A673 (cell line): ENCODE results near the gene RASA3. TPM values are rescaled to one million over a fixed set of nuclear protein-coding genes. Genes with fewer than 3 reads are reported as not detected.

ENCODE experiments used
- BruUV-seq: library from RNA; stranded (reverse); fragments of 400-500 nt; replicated peaks from 2 replicates; lab custom pipeline; 2021; lab: Mats Ljungman, UMichigan
- CTCF ChIA-PET: fragments of 300-600 bp; sonication (Branson Sonifier 250); formaldehyde crosslinking; loops from one replicate; lab custom pipeline; 2022; ENCODE audit warnings: antibody characterized with exemption; lab: Charles Lee
- POLR2A ChIA-PET: fragments of 300-600 bp; sonication (Branson Sonifier 250); formaldehyde crosslinking; loops from one replicate; lab custom pipeline; 2022; ENCODE audit warnings: antibody characterized with exemption; ENCODE audit not compliant: low non-redundant PET; lab: Charles Lee
- DNase-seq: peaks from one replicate; pipeline ENCODE4 v3.0.0-alpha.2; 2015; ENCODE audit warnings: low spot score
- H3K27ac ChIP-seq: fragments of 200-600 bp; sonication (generic); 2 replicates; pipeline ENCODE4 v1.5.1; 2016; ENCODE audit warnings: mixed run types, low read depth, mild to moderate bottlenecking, mixed read lengths, antibody characterized with exemption, low read length; ENCODE audit not compliant: poor library complexity, severe bottlenecking
- H3K27me3 ChIP-seq: fragments of 200-600 bp; sonication (generic); replicated peaks from 2 replicates; pipeline ENCODE4 v1.6.1; 2017; ENCODE audit warnings: mixed run types, low read depth, mild to moderate bottlenecking, mixed read lengths, antibody characterized with exemption, low read length; ENCODE audit not compliant: insufficient read depth, poor library complexity
- H3K36me3 ChIP-seq: fragments of 200-600 bp; sonication (generic); 2 replicates; pipeline ENCODE4 v1.6.1; 2016; ENCODE audit warnings: mixed run types, mild to moderate bottlenecking, mixed read lengths, antibody characterized with exemption, low read length; ENCODE audit not compliant: insufficient read depth, poor library complexity, severe bottlenecking
- H3K4me1 ChIP-seq: fragments of 200-600 bp; sonication (generic); 2 replicates; pipeline ENCODE4 v1.6.1; 2017; ENCODE audit warnings: mixed run types, mild to moderate bottlenecking, mixed read lengths, antibody characterized with exemption, low read length; ENCODE audit not compliant: insufficient read depth, poor library complexity, severe bottlenecking
- H3K4me3 ChIP-seq: fragments of 200-600 bp; sonication (generic); 2 replicates; pipeline ENCODE4 v1.5.1; 2016; ENCODE audit warnings: low read depth, mixed run types, mild to moderate bottlenecking, mixed read lengths, low read length; ENCODE audit not compliant: poor library complexity, severe bottlenecking
- H3K9me3 ChIP-seq: fragments of 200-600 bp; sonication (generic); 2 replicates; pipeline ENCODE4 v1.6.1; 2016; ENCODE audit warnings: mixed run types, low read depth, mild to moderate bottlenecking, mixed read lengths, antibody characterized with exemption, low read length; ENCODE audit not compliant: poor library complexity, severe bottlenecking
- EZH2 ChIP-seq: fragments of 200-600 bp; sonication (generic); IDR thresholded peaks from 2 replicates; pipeline ENCODE4 v1.6.1; 2017; ENCODE audit warnings: borderline replicate concordance, low read depth, mild to moderate bottlenecking, mixed read lengths, antibody characterized with exemption, low read length; ENCODE audit not compliant: poor library complexity, severe bottlenecking
- intact Hi-C: fragments of 100-400 bp; cut with micrococcal nuclease; formaldehyde crosslinking; loops from one replicate; pipeline ENCODE4 v1.10.0; 2022; ENCODE audit not compliant: unreplicated experiment
- total RNA-seq: library from RNA; stranded (reverse); gene quantifications from 2 replicates; pipeline ENCODE4 v1.2.3, GENCODE V29; 2021
- TF ChIP-seq, protein P1 (sequence below): fragments of 300-800, 200-600 bp; sonication (generic); conservative IDR thresholded peaks from 2 replicates; pipeline ENCODE4 v1.5.1; 2017; ENCODE audit warnings: low read depth, mild to moderate bottlenecking, antibody characterized with exemption, low read length, moderate library complexity, mixed read lengths

The RASA3 gene
- total RNA-seq, 1 experiment from 2014 or later = 22.1 TPM

GRCh38 chr13:113968463-113969310, 163.7 kb downstream of the RASA3 start:
- CTCF ChIA-PET = no interaction called here
- POLR2A ChIA-PET = no interaction called here
- TF ChIP-seq EZH2 = no peak
- TF ChIP-seq, protein P1, sequence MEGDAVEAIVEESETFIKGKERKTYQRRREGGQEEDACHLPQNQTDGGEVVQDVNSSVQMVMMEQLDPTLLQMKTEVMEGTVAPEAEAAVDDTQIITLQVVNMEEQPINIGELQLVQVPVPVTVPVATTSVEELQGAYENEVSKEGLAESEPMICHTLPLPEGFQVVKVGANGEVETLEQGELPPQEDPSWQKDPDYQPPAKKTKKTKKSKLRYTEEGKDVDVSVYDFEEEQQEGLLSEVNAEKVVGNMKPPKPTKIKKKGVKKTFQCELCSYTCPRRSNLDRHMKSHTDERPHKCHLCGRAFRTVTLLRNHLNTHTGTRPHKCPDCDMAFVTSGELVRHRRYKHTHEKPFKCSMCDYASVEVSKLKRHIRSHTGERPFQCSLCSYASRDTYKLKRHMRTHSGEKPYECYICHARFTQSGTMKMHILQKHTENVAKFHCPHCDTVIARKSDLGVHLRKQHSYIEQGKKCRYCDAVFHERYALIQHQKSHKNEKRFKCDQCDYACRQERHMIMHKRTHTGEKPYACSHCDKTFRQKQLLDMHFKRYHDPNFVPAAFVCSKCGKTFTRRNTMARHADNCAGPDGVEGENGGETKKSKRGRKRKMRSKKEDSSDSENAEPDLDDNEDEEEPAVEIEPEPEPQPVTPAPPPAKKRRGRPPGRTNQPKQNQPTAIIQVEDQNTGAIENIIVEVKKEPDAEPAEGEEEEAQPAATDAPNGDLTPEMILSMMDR = no peak
- DNase-seq = no peak
- BruUV-seq = no TSS peak
- no peaks in the 10 kb centered on the region for H3K27me3 ChIP-seq
- H3K4me1 ChIP-seq = no peaks in the 10 kb centered on the region
- intact Hi-C loops = no loop called here
- no peaks in the 10 kb centered on the region for H3K9me3 ChIP-seq
- no peak overlapping the region for H3K4me3 ChIP-seq
- H3K27ac ChIP-seq = no peak overlapping the region
- H3K36me3 ChIP-seq = no peaks in the 10 kb centered on the region

DNA sequence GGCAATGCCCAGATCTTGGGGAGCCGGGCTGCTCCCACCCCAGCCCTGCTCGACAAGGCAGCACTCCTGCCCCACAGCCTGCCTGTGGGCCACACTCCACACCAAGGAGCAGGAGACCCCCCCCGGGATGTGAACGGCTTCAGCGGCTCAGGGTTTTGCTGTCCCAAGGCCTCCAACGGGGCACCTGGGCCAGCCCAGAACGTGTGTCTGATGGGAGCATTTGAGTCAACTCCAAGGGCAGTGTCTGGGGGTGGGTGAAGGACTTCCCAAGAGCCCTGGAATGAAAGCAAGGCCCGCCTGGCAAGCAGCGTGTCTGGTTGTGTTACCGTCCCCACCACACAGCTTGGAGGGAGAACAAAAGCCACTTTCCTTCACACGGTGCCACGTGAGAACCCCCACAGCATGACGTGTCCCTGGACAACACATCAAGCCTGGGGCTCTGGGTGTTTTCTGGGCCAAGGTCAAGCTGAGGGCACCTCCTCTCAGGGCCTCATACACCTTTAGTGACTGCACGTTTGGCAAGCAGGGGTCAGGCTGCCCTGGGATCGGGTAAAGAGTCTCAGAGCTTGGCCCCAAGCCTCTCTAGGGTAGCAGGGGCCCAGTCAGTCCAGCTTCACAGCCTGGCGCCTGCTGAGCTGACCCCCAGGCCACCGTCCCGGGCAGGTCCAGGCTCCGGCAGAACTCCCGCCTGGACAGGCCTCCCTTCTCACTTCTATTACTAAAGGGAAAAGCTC, 164.5 kb downstream of the RASA3 start:
- no peaks in the 10 kb centered on the region for H3K4me1 ChIP-seq
- H3K4me3 ChIP-seq = no peak overlapping the region
- H3K27me3 ChIP-seq = no peaks in the 10 kb centered on the region
- no TSS peak for BruUV-seq
- no peak overlapping the region for H3K27ac ChIP-seq
- TF ChIP-seq, protein P1 = no peak
- no peak for TF ChIP-seq EZH2
- DNase-seq = no peak
- intact Hi-C loops = no loop called here
- ChIA-PET POLR2A (no interaction called here), CTCF (no interaction called here)
- H3K9me3 ChIP-seq = no peaks in the 10 kb centered on the region
- H3K36me3 ChIP-seq = no peaks in the 10 kb centered on the region

DNA sequence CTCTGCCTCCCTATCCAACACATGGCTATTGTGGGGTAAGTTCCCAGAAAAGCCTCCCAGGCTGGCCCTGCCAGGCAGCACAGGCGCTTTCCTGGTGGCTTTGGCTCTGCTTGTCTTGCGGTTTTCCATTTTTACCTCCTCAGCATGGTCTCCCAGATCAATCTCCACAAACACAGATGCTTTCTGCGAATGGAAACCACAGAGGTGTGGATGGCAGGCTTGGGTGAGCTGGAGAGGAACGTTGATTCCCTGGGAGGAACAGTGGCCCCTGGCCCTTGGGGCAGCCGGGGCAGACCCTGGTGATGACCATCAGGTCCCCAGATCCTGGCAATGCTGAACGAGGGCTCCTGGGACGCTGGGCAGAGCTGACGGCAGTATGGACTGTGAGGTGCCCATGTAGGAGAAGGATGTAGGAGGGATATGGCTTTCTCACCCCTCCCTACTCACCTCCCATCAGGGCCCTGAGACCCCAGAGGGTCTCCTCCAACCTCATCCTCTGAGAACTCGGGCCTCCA, 165.2 kb downstream of the RASA3 start:
- intact Hi-C loops = no loop called here
- H3K27me3 ChIP-seq = no peaks in the 10 kb centered on the region
- CTCF ChIA-PET = no interaction called here
- TF ChIP-seq EZH2 = no peak
- TF ChIP-seq, protein P1 = no peak
- no peaks in the 10 kb centered on the region for H3K9me3 ChIP-seq
- no peaks in the 10 kb centered on the region for H3K4me1 ChIP-seq
- H3K4me3 ChIP-seq = no peak overlapping the region
- no TSS peak for BruUV-seq
- POLR2A ChIA-PET = no interaction called here
- H3K27ac ChIP-seq = no peak overlapping the region
- H3K36me3 ChIP-seq = no peaks in the 10 kb centered on the region
- DNase-seq = no peak
